ENCODE measurements around the gene LAMB2. TPM values are rescaled to one million over a fixed set of nuclear protein-coding genes. Genes with fewer than 3 reads are reported as not detected.

The LAMB2 gene
- total RNA-seq, 2 experiments from 2014 or later, result 0.45 to 1.2 TPM

- H3K27ac Mint-ChIP-seq, result no peak overlapping the region
- no peaks in the 10 kb centered on the region for H3K27me3 Mint-ChIP-seq
- ATAC-seq (ENCODE audit: low read depth) (no peak), DNase-seq (no peak)
- H3K4me1 Mint-ChIP-seq, result no peaks in the 10 kb centered on the region
- H3K4me3 Mint-ChIP-seq, result no peak overlapping the region
- no peaks in the 10 kb centered on the region for H3K9me3 Mint-ChIP-seq
- POLR2A ChIA-PET, result no interaction called here
- H3K36me3 Mint-ChIP-seq, result no peaks in the 10 kb centered on the region
Measured at GRCh38 chr3:49151610-49152009, 18.8 kb upstream of the LAMB2 start.

GRCh38 chr3:49148159-49148558 lies 15.3 kb upstream of the LAMB2 start:
- Mint-ChIP-seq H3K27me3 (no peaks in the 10 kb centered on the region), H3K36me3 (no peaks in the 10 kb centered on the region), H3K4me3 (no peak overlapping the region), H3K27ac (no peak overlapping the region), H3K9me3 (no peaks in the 10 kb centered on the region), H3K4me1 (no peaks in the 10 kb centered on the region)
- POLR2A ChIA-PET, result interaction anchor here (0.7 to 1.3 kb wide), 2 partner anchors 11 to 35 kb away, joined by 3 to 7 read pairs; no protein-coding TSS in a partner anchor
- ATAC-seq (ENCODE audit: low read depth) (no peak), DNase-seq (no peak)

GRCh38 chr3:49140080-49140479 lies 7.2 kb upstream of the LAMB2 start:
- Mint-ChIP-seq H3K27me3 (peaks cover 4% of the 10 kb centered on the region), H3K9me3 (no peaks in the 10 kb centered on the region), H3K36me3 (no peaks in the 10 kb centered on the region), H3K4me1 (peaks cover 3% of the 10 kb centered on the region), H3K27ac (no peak overlapping the region), H3K4me3 (no peak overlapping the region)
- POLR2A ChIA-PET, result no interaction called here
- no peak for DNase-seq
- no peak for ATAC-seq (ENCODE audit: low read depth)

- DNase-seq (no peak), ATAC-seq (ENCODE audit: low read depth) (no peak)
- POLR2A ChIA-PET, result no interaction called here
- H3K27ac Mint-ChIP-seq, result no peak overlapping the region
- H3K9me3 Mint-ChIP-seq, result no peaks in the 10 kb centered on the region
- no peak overlapping the region for H3K4me3 Mint-ChIP-seq
- no peaks in the 10 kb centered on the region for H3K36me3 Mint-ChIP-seq
- peaks cover 16% of the 10 kb centered on the region for H3K27me3 Mint-ChIP-seq
- H3K4me1 Mint-ChIP-seq, result no peaks in the 10 kb centered on the region
Measured at GRCh38 chr3:49135499-49135898, 2.6 kb upstream of the LAMB2 start.

- Mint-ChIP-seq H3K27ac (peak overlapping the region; percentile 8), H3K9me3 (no peaks in the 10 kb centered on the region), H3K36me3 (no peaks in the 10 kb centered on the region), H3K27me3 (peaks cover 16% of the 10 kb centered on the region), H3K4me1 (no peaks in the 10 kb centered on the region), H3K4me3 (no peak overlapping the region)
- POLR2A ChIA-PET, result no interaction called here
- ATAC-seq (ENCODE audit: low read depth) (no peak), DNase-seq (no peak)
Measured at GRCh38 chr3:49134471-49135265, 1.8 kb upstream of the LAMB2 start.

GRCh38 chr3:49133226-49133951 lies 539 bp upstream of the LAMB2 start:
- Mint-ChIP-seq H3K27ac (no peak overlapping the region), H3K9me3 (no peaks in the 10 kb centered on the region), H3K4me1 (peaks cover 3% of the 10 kb centered on the region), H3K27me3 (peaks cover 16% of the 10 kb centered on the region), H3K4me3 (no peak overlapping the region), H3K36me3 (no peaks in the 10 kb centered on the region)
- ATAC-seq (ENCODE audit: low read depth), result no peak
- POLR2A ChIA-PET, result no interaction called here
- DNase-seq, result no peak

- POLR2A ChIA-PET, result no interaction called here
- no peak overlapping the region for H3K27ac Mint-ChIP-seq
- H3K36me3 Mint-ChIP-seq, result no peaks in the 10 kb centered on the region
- no peak overlapping the region for H3K4me3 Mint-ChIP-seq
- H3K27me3 Mint-ChIP-seq, result peaks cover 16% of the 10 kb centered on the region
- DNase-seq, result no peak
- ATAC-seq (ENCODE audit: low read depth), result no peak
- peaks cover 3% of the 10 kb centered on the region for H3K4me1 Mint-ChIP-seq
- no peaks in the 10 kb centered on the region for H3K9me3 Mint-ChIP-seq
Measured at GRCh38 chr3:49132073-49132436, 795 bp downstream of the LAMB2 start.

GRCh38 chr3:49131576-49131975 lies 1.3 kb downstream of the LAMB2 start:
- H3K9me3 Mint-ChIP-seq, result no peaks in the 10 kb centered on the region
- no peak overlapping the region for H3K27ac Mint-ChIP-seq
- no peak overlapping the region for H3K4me3 Mint-ChIP-seq
- POLR2A ChIA-PET, result no interaction called here
- no peak for DNase-seq
- H3K36me3 Mint-ChIP-seq, result no peaks in the 10 kb centered on the region
- ATAC-seq (ENCODE audit: low read depth), result no peak
- H3K27me3 Mint-ChIP-seq, result peaks cover 16% of the 10 kb centered on the region
- H3K4me1 Mint-ChIP-seq, result peaks cover 3% of the 10 kb centered on the region

GRCh38 chr3:49131040-49131439 lies 1.8 kb downstream of the LAMB2 start:
- POLR2A ChIA-PET, result no interaction called here
- DNase-seq, result no peak
- H3K9me3 Mint-ChIP-seq, result no peaks in the 10 kb centered on the region
- H3K4me3 Mint-ChIP-seq, result no peak overlapping the region
- H3K27ac Mint-ChIP-seq, result no peak overlapping the region
- no peaks in the 10 kb centered on the region for H3K36me3 Mint-ChIP-seq
- peaks cover 16% of the 10 kb centered on the region for H3K27me3 Mint-ChIP-seq
- peaks cover 3% of the 10 kb centered on the region for H3K4me1 Mint-ChIP-seq
- ATAC-seq (ENCODE audit: low read depth), result no peak

- Mint-ChIP-seq H3K4me1 (peaks cover 4% of the 10 kb centered on the region), H3K27ac (no peak overlapping the region), H3K9me3 (no peaks in the 10 kb centered on the region), H3K4me3 (no peak overlapping the region), H3K27me3 (no peaks in the 10 kb centered on the region), H3K36me3 (no peaks in the 10 kb centered on the region)
- ATAC-seq (ENCODE audit: low read depth) (no peak), DNase-seq (no peak)
- POLR2A ChIA-PET, result no interaction called here
Measured at GRCh38 chr3:49124991-49125670, 7.7 kb downstream of the LAMB2 start.

- POLR2A ChIA-PET, result no interaction called here
- no peaks in the 10 kb centered on the region for H3K27me3 Mint-ChIP-seq
- H3K9me3 Mint-ChIP-seq, result no peaks in the 10 kb centered on the region
- no peaks in the 10 kb centered on the region for H3K36me3 Mint-ChIP-seq
- no peak overlapping the region for H3K27ac Mint-ChIP-seq
- ATAC-seq (ENCODE audit: low read depth) (no peak), DNase-seq (no peak)
- no peak overlapping the region for H3K4me3 Mint-ChIP-seq
- peaks cover 5% of the 10 kb centered on the region for H3K4me1 Mint-ChIP-seq
Measured at GRCh38 chr3:49124203-49124602, 8.6 kb downstream of the LAMB2 start.

- H3K27ac Mint-ChIP-seq, result no peak overlapping the region
- no peak for ATAC-seq (ENCODE audit: low read depth)
- H3K27me3 Mint-ChIP-seq, result no peaks in the 10 kb centered on the region
Measured at GRCh38 chr3:49123687-49124086, 9.2 kb downstream of the LAMB2 start.

GRCh38 chr3:49122886-49123545 lies 9.8 kb downstream of the LAMB2 start:
- ATAC-seq (ENCODE audit: low read depth) (no peak), DNase-seq (no peak)
- Mint-ChIP-seq H3K27me3 (no peaks in the 10 kb centered on the region), H3K36me3 (no peaks in the 10 kb centered on the region), H3K4me3 (no peak overlapping the region), H3K27ac (no peak overlapping the region), H3K9me3 (no peaks in the 10 kb centered on the region), H3K4me1 (peaks cover 5% of the 10 kb centered on the region)
- POLR2A ChIA-PET, result no interaction called here

More at GRCh38 chr3:49123687-49124086, 9.2 kb downstream of the LAMB2 start:
- H3K9me3 Mint-ChIP-seq, result no peaks in the 10 kb centered on the region
- no peak overlapping the region for H3K4me3 Mint-ChIP-seq
- POLR2A ChIA-PET, result no interaction called here
- H3K4me1 Mint-ChIP-seq, result peaks cover 5% of the 10 kb centered on the region
- no peaks in the 10 kb centered on the region for H3K36me3 Mint-ChIP-seq
- no peak for DNase-seq
